Activated gamma-delta T cell treated with anti-CD3 and anti-CD28 coated beads, Interleukin-2, amount 50 U/mL, for 16 hours (primary cell): ENCODE data around the gene GCGR.

ENCODE experiments used
- DNase-seq: peaks from one replicate; pipeline ENCODE4 v3.0.0-alpha.2; 2020; ENCODE audit warnings: low read depth

The GCGR gene

DNA sequence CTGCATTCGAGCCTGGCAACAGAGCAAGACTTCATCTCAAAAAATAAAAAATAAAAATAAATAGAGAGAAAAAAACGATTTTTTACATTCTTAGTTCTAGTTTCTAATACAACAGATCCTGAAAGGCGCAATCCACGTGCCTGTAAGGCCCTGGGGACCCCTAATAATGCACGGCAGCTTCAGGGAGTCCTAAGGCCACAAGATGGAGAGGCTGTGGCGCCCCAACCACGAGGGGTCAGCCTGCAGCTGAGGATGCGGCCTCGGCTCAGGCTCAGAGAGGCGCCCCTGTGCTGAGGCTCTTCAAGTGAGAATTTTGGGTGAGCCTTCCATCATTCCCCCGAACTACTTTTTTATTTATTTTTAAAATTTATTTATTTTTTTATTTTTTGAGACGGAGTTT is 45.5 kb downstream of the GCGR start:
- DNase-seq = no peak

- no peak for DNase-seq
Measured at GRCh38 chr17:81851423-81851822, 47.5 kb downstream of the GCGR start.

- no peak for DNase-seq
Measured at GRCh38 chr17:81852237-81852636, 48.3 kb downstream of the GCGR start.

DNA sequence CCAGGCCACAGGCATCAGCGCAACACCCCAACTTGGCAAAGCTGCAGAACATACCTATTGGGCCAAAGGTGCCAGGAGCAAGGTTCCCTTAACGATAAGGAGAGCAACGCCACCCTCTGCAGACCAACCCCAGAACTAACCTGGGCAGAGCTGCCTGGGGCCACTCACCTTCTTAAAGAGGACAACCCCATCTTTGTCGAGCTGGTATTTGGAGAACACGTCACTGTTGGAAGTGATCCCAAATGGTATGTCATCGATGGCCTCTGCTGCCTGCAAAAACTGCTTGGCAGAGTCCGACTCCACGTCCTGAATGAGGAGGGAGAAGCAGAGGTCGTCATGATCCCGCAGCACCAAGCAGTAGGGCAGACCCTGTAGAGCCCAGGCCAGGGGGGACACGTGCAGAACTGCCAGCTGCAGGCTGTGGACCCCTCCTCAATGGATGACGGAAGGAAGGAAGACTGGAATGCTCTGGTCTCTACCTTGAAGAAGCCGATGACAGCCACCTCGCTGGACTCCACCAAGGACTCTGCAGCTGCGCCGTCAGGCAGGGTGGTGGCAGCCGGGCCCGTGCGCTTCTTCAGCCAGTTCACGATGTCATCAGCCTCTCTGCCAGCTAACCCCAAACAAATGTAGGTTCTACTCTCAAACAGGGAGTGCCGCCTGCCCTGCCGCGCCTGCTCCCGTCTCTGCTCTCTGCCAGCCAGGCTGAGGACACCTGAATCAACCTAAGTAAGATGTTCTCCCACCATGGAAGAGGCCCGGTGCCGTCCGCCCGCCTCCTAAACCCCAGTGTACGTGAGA is 51.2 kb downstream of the GCGR start:
- no peak for DNase-seq

DNA sequence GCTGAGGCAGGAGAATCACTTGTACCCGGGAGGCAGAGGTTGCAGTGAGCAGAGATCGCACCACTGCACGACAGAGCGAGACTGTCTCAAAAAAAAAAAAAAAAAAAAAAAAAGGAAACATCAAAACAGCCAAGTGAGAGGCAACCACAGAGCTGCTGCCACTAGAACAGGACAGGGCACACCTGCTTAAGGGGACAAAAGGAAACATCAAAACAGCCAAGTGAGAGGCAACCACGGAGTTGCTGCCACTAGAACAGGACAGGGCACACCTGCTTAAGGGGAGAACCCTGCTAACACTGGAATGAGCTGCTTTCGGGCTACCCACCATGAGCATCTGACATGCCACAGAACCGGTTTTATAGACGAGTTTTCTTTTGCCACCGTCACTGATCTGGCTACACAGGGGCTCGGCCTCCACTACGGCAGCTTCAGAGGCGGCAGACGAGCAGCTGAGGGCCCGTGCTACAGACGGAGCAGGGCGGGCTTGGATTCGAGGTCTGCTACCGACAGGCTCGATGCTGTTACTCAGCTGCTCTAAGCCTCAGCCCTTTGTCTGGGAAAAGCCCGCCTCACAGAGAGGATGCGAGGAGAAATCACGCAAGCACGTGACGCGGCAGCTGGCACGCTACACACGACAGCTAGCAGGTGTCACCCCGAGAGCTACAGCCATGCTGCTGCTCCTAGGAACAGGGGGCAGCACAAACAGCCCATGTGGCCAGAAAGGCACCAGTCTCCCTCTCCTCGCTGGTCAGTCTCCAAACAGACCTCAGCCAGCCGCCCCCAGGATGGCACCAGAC is 54.4 kb downstream of the GCGR start:
- no peak for DNase-seq

GRCh38 chr17:81858967-81859905 is 55.3 kb downstream of the GCGR start:
- no peak for DNase-seq

GRCh38 chr17:81859906-81860755 is 56.2 kb downstream of the GCGR start, which contains the start of gene P4HB:
Gene P4HB, minus strand, starts transcription at chr17:81860535. Its CDS starts 64 bp downstream, at chr17:81860471.
- DNase-seq = no peak

GRCh38 chr17:81860756-81861568 is 57.0 kb downstream of the GCGR start:
- peak; percentile 99 for DNase-seq

DNA sequence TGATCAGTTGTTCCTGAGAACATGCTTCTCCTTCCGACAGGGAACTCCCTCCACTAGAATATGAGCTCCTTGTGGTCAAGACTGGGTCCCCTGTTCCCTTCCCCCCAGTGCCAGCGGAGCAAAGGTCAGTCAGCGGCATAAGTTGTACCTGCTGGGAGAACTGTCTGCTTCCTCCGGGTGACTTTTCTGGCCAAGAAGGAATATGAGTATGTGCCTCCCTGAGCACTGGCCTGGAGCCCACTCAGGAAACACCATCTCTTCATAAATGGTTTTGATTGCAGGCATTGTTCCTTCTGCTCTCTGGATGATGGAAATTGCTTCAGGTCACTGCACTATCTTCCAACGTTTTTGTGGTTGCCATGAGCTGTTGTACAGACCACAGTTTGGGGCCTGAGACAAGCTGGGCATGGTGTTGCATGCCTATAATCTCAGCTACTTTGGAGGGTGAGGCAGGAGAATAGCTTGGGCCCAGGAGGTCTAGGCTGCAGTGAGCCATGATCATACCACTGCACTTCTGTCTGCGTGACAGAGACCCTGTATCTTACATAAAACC is 59.2 kb downstream of the GCGR start:
- no peak for DNase-seq
